Fibroblast of skin of scalp (primary cell): ENCODE data around the gene SLC6A4.
"Not testable (repeated sequence)": the region's sequence is repeated elsewhere in the genome, so short reads cannot be mapped to it uniquely, and the experiment has no call there.

Experiments
- DNase-seq: peaks from one replicate; pipeline ENCODE4 v3.0.0-alpha.2; 2013

The SLC6A4 gene

GRCh38 chr17:30238387-30239088 lies 3.0 kb upstream of the SLC6A4 start:
- DNase-seq: no peak

GRCh38 chr17:30238003-30238344 lies 2.5 kb upstream of the SLC6A4 start:
- DNase-seq: no peak

- no peak for DNase-seq
Observed at GRCh38 chr17:30237296-30238002, 2.0 kb upstream of the SLC6A4 start.

GRCh38 chr17:30236766-30237165 lies 1.3 kb upstream of the SLC6A4 start:
- DNase-seq: peak; percentile 15

- DNase-seq: no peak
Observed at GRCh38 chr17:30236297-30236624, 764 bp upstream of the SLC6A4 start.

GRCh38 chr17:30234964-30235363 lies 533 bp downstream of the SLC6A4 start:
- no peak for DNase-seq

GRCh38 chr17:30234296-30234695 lies 1.2 kb downstream of the SLC6A4 start:
- DNase-seq: no peak

- no peak for DNase-seq
Observed at GRCh38 chr17:30232824-30233427, 2.6 kb downstream of the SLC6A4 start.

- DNase-seq: no peak
Observed at GRCh38 chr17:30232015-30232823, 3.3 kb downstream of the SLC6A4 start.

- peak; percentile 12 for DNase-seq
Observed at GRCh38 chr17:30230596-30231125, 4.8 kb downstream of the SLC6A4 start.

GRCh38 chr17:30230009-30230408 lies 5.5 kb downstream of the SLC6A4 start:
- DNase-seq: not testable (repeated sequence)

GRCh38 chr17:30229012-30229411 lies 6.5 kb downstream of the SLC6A4 start:
- peak; percentile 11 for DNase-seq

- no peak for DNase-seq
Observed at GRCh38 chr17:30228011-30228410, 7.5 kb downstream of the SLC6A4 start.

- no peak for DNase-seq
Observed at GRCh38 chr17:30226878-30227277, 8.6 kb downstream of the SLC6A4 start.

- DNase-seq: no peak
Observed at GRCh38 chr17:30225919-30226553, 9.5 kb downstream of the SLC6A4 start.

- no peak for DNase-seq
Observed at GRCh38 chr17:30225112-30225511, 10.4 kb downstream of the SLC6A4 start.

- no peak for DNase-seq
Observed at GRCh38 chr17:30224419-30224960, 11.0 kb downstream of the SLC6A4 start.

GRCh38 chr17:30222721-30223175 lies 12.7 kb downstream of the SLC6A4 start:
- no peak for DNase-seq

- DNase-seq: no peak
Observed at GRCh38 chr17:30222251-30222650, 13.2 kb downstream of the SLC6A4 start.

GRCh38 chr17:30221346-30221745 lies 14.2 kb downstream of the SLC6A4 start:
- no peak for DNase-seq

GRCh38 chr17:30220414-30220813 lies 15.1 kb downstream of the SLC6A4 start:
- DNase-seq: no peak

GRCh38 chr17:30219833-30220232 lies 15.7 kb downstream of the SLC6A4 start:
- no peak for DNase-seq
